H9 (cell line): ENCODE results near the gene TK2. TPM values are rescaled to one million over a fixed set of nuclear protein-coding genes. Genes with fewer than 3 reads are reported as not detected.
"Not testable (repeated sequence)": the region's sequence is repeated elsewhere in the genome, so short reads cannot be mapped to it uniquely, and the experiment has no call there.

Experiments used
- DNase-seq: peaks from one replicate; pipeline ENCODE4 v3.0.0-alpha.2; 2017
- H2AFZ ChIP-seq: one replicate; pipeline ENCODE4 v1.6.1; 2013; ENCODE audit warnings: mild to moderate bottlenecking, low read length, control low read depth, moderate library complexity
- H2AK5ac ChIP-seq: 2 replicates; pipeline ENCODE4 v1.6.1; 2013; ENCODE audit warnings: low read length, control low read depth, mixed read lengths; ENCODE audit not compliant: insufficient read length
- H2BK120ac ChIP-seq: one replicate; pipeline ENCODE4 v1.6.1; 2013; ENCODE audit warnings: low read depth, mild to moderate bottlenecking, low read length, control low read depth, inconsistent platforms; ENCODE audit not compliant: poor library complexity, severe bottlenecking
- H2BK12ac ChIP-seq: 2 replicates; pipeline ENCODE4 v1.6.1; 2013; ENCODE audit warnings: low read length, control low read depth, mixed read lengths, low read depth; ENCODE audit not compliant: insufficient read length
- H2BK15ac ChIP-seq: 2 replicates; pipeline ENCODE4 v1.6.1; 2013; ENCODE audit warnings: low read depth, low read length, control low read depth
- H2BK20ac ChIP-seq: one replicate; pipeline ENCODE4 v1.6.1; 2013; ENCODE audit warnings: low read depth, mild to moderate bottlenecking, low read length, control low read depth, inconsistent platforms; ENCODE audit not compliant: poor library complexity, severe bottlenecking
- H2BK5ac ChIP-seq: 2 replicates; pipeline ENCODE4 v1.6.1; 2013; ENCODE audit warnings: low read length, control low read depth, mixed read lengths; ENCODE audit not compliant: insufficient read length
- H3K14ac ChIP-seq: 2 replicates; pipeline ENCODE4 v1.6.1; 2013; ENCODE audit warnings: low read length, control low read depth; ENCODE audit not compliant: insufficient read depth
- H3K18ac ChIP-seq: 2 replicates; pipeline ENCODE4 v1.6.1; 2013; ENCODE audit warnings: low read depth, mild to moderate bottlenecking, mixed read lengths, low read length, control low read depth; ENCODE audit not compliant: insufficient read length
- H3K23ac ChIP-seq: 2 replicates; pipeline ENCODE4 v1.6.1; 2013; ENCODE audit warnings: low read length, control low read depth, mixed read lengths, low read depth; ENCODE audit not compliant: insufficient read length
- H3K23me2 ChIP-seq: 2 replicates; pipeline ENCODE4 v1.6.1; 2013; ENCODE audit warnings: low read depth, mild to moderate bottlenecking, mixed read lengths, low read length, control low read depth; ENCODE audit not compliant: insufficient read length, poor library complexity, severe bottlenecking
- H3K27ac ChIP-seq: 2 replicates; pipeline ENCODE4 v1.5.1; 2013; ENCODE audit warnings: low read length, control low read depth, mixed read lengths, low read depth; ENCODE audit not compliant: insufficient read length
- H3K27me3 ChIP-seq: 2 replicates; pipeline ENCODE4 v1.6.1; 2013; ENCODE audit warnings: low read length, control low read depth, inconsistent platforms; ENCODE audit not compliant: insufficient read depth
- H3K4ac ChIP-seq: 2 replicates; pipeline ENCODE4 v1.6.1; 2013; ENCODE audit warnings: low read depth, mild to moderate bottlenecking, control low read depth, inconsistent platforms, low read length, moderate library complexity
- H3K4me1 ChIP-seq: 2 replicates; pipeline ENCODE4 v1.6.1; 2013; ENCODE audit warnings: low read length, control low read depth, inconsistent platforms; ENCODE audit not compliant: insufficient read depth
- H3K4me2 ChIP-seq: 2 replicates; pipeline ENCODE4 v1.6.1; 2013; ENCODE audit warnings: low read length, control low read depth, mixed read lengths; ENCODE audit not compliant: insufficient read length, insufficient read depth
- H3K56ac ChIP-seq: 2 replicates; pipeline ENCODE4 v1.6.1; 2013; ENCODE audit warnings: low read depth, mild to moderate bottlenecking, mixed read lengths, low read length, control low read depth; ENCODE audit not compliant: insufficient read length
- H3K79me1 ChIP-seq: 2 replicates; pipeline ENCODE4 v1.6.1; 2013; ENCODE audit warnings: low read depth, mild to moderate bottlenecking, moderate library complexity, low read length, control low read depth, inconsistent platforms; ENCODE audit not compliant: insufficient read depth, poor library complexity, severe bottlenecking
- H3K79me2 ChIP-seq: 2 replicates; pipeline ENCODE4 v1.6.1; 2013; ENCODE audit warnings: low read length, control low read depth, inconsistent platforms; ENCODE audit not compliant: insufficient read depth
- H3K9ac ChIP-seq: 2 replicates; pipeline ENCODE4 v1.6.1; 2013; ENCODE audit warnings: low read length, control low read depth, mixed read lengths; ENCODE audit not compliant: insufficient read length; ENCODE audit errors: extremely low read depth
- H3K9me3 ChIP-seq: one replicate; pipeline ENCODE4 v1.6.1; 2013; ENCODE audit warnings: low read depth, low read length, inconsistent platforms; ENCODE audit not compliant: control insufficient read depth
- H3T11ph ChIP-seq: one replicate; pipeline ENCODE4 v1.6.1; 2013; ENCODE audit warnings: mild to moderate bottlenecking, low read length, control low read depth, inconsistent platforms
- H4K20me1 ChIP-seq: one replicate; pipeline ENCODE4 v1.6.1; 2013; ENCODE audit not compliant: control insufficient read depth, insufficient read length, insufficient read depth
- H4K5ac ChIP-seq: 2 replicates; pipeline ENCODE4 v1.6.1; 2013; ENCODE audit warnings: low read depth, mild to moderate bottlenecking, mixed read lengths, low read length, control low read depth; ENCODE audit not compliant: insufficient read length
- H4K8ac ChIP-seq: replicated peaks from 2 replicates; pipeline ENCODE4 v1.6.1; 2013; ENCODE audit warnings: low read length, control low read depth, mixed read lengths, low read depth; ENCODE audit not compliant: insufficient read length
- H4K91ac ChIP-seq: 2 replicates; pipeline ENCODE4 v1.6.1; 2013; ENCODE audit warnings: low read depth, mild to moderate bottlenecking, moderate library complexity, mixed read lengths, low read length, control low read depth; ENCODE audit not compliant: insufficient read length
- H3K27ac Mint-ChIP-seq, 3 experiments: 2 replicates in 2 of 3; 3 replicates in 1 of 3; pipeline ENCODE4 v1.8.0; 2020 to 2021; ENCODE audit warnings: mixed read lengths in 3 of 3, mild to moderate bottlenecking in 1 of 3, moderate library complexity in 1 of 3
- H3K27me3 Mint-ChIP-seq: 2 replicates; pipeline ENCODE4 v1.8.0; 2021; ENCODE audit warnings: low read depth, mild to moderate bottlenecking, moderate library complexity, mixed read lengths
- H3K36me3 Mint-ChIP-seq, 3 experiments: 2 replicates in 2 of 3; 3 replicates in 1 of 3; pipeline ENCODE4 v1.8.0; 2020 to 2021; ENCODE audit warnings: low read depth in 3 of 3, mixed read lengths in 3 of 3; ENCODE audit not compliant: insufficient read depth in 1 of 3
- H3K4me1 Mint-ChIP-seq, 2 experiments: 2 replicates each; pipeline ENCODE4 v1.8.0; 2020; ENCODE audit warnings: mixed read lengths in 2 of 2
- H3K4me3 Mint-ChIP-seq, 2 experiments: 2 replicates in 1 of 2; 3 replicates in 1 of 2; pipeline ENCODE4 v1.8.0; 2020 to 2021; ENCODE audit warnings: mild to moderate bottlenecking in 2 of 2, mixed read lengths in 2 of 2, moderate library complexity in 1 of 2
- H3K9me3 Mint-ChIP-seq, 2 experiments: 2 replicates in 1 of 2; 3 replicates in 1 of 2; pipeline ENCODE4 v1.8.0; 2020; ENCODE audit warnings: mild to moderate bottlenecking in 2 of 2, mixed read lengths in 2 of 2, moderate library complexity in 1 of 2
- CTCF ChIP-seq: fragments of 200-600 bp; sonication (generic); conservative IDR thresholded peaks from 3 replicates; pipeline ENCODE4 v1.8.0; 2021; ENCODE audit warnings: antibody characterized with exemption, mild to moderate bottlenecking
- WGBS: extraction: QIAGEN DNeasy Blood & Tissue Kit; methylation state at CpG from one replicate; pipeline ENCODE4 v1.1.7; 2013; ENCODE audit warnings: missing lambda C conversion rate, low lambda C conversion rate, mixed read lengths; ENCODE audit not compliant: insufficient read length; ENCODE audit errors: extremely low coverage; 5-methylcytosine and 5-hydroxymethylcytosine counted together
- total RNA-seq: library from RNA; stranded (reverse); gene quantifications from 2 replicates; pipeline ENCODE4 v1.2.1, GENCODE V29; 2021

The TK2 gene
- total RNA-seq, 1 experiment from 2014 or later, result 5.2 TPM

DNA sequence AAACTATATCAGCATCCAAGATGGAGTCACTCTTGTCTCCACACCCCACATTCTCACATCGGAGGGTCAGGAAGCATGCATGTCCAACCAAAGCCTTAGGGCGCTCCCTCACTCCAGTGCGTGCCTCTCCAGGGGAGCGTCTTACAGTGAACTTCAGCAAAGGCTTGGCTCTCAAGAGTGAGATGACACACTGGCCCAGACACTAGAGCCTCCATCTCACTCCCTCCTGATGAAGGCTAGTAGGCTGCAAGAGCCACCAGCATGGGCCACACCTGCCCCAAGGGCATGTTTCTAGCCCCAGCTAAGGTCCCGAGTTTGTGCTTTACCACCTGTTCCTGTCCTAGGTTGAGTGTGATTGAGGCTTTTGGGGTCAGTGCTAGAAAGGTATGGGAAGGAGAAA is 82.3 kb downstream of the TK2 start:
- no peak overlapping the region for H2AFZ ChIP-seq
- Mint-ChIP-seq H3K4me1 (no peaks in the 10 kb centered on the region), H3K4me3 (no peak overlapping the region), H3K9me3 (no peaks in the 10 kb centered on the region), H3K27ac (no peak overlapping the region), H3K27me3 (peaks cover 23% of the 10 kb centered on the region), H3K36me3 (no peaks in the 10 kb centered on the region)
- no peak overlapping the region for H3T11ph ChIP-seq
- no peak overlapping the region for H2BK15ac ChIP-seq
- H4K91ac ChIP-seq, result no peak overlapping the region
- no peak overlapping the region for H4K8ac ChIP-seq
- no peak overlapping the region for H2BK12ac ChIP-seq
- no peak overlapping the region for H3K18ac ChIP-seq
- H3K9ac ChIP-seq, result no peak overlapping the region
- H3K27ac ChIP-seq, result no peak overlapping the region
- H3K56ac ChIP-seq, result no peak overlapping the region
- H2BK5ac ChIP-seq, result no peak overlapping the region
- no CpG with 5 or more reads among the region's 5 CpGs for WGBS
- no peaks in the 10 kb centered on the region for H3K79me2 ChIP-seq
- no peaks in the 10 kb centered on the region for H3K4me1 ChIP-seq
- no peaks in the 10 kb centered on the region for H3K27me3 ChIP-seq
- H3K14ac ChIP-seq, result no peak overlapping the region
- no peak for DNase-seq
- no peak overlapping the region for H2BK20ac ChIP-seq
- H3K23ac ChIP-seq, result no peak overlapping the region
- H3K9me3 ChIP-seq, result no peaks in the 10 kb centered on the region
- H3K4me2 ChIP-seq, result no peak overlapping the region
- no peaks in the 10 kb centered on the region for H4K20me1 ChIP-seq
- no peak for TF ChIP-seq CTCF
- H3K23me2 ChIP-seq, result no peaks in the 10 kb centered on the region
- H3K4ac ChIP-seq, result no peak overlapping the region
- no peak overlapping the region for H2BK120ac ChIP-seq
- no peaks in the 10 kb centered on the region for H3K79me1 ChIP-seq
- no peak overlapping the region for H2AK5ac ChIP-seq
- H4K5ac ChIP-seq, result no peak overlapping the region

GRCh38 chr16:66466636-66467035 is 83.3 kb downstream of the TK2 start:
- H3K4me1 Mint-ChIP-seq, H3K4me3 Mint-ChIP-seq, H3K36me3 Mint-ChIP-seq, H3K9me3 Mint-ChIP-seq, H2BK15ac ChIP-seq, H4K5ac ChIP-seq, H3K14ac ChIP-seq, H3K4me2 ChIP-seq, H3K27me3 ChIP-seq, H2BK12ac ChIP-seq, H3K23ac ChIP-seq, H3K4ac ChIP-seq, H3K56ac ChIP-seq, H2AK5ac ChIP-seq, H4K20me1 ChIP-seq, H2BK120ac ChIP-seq, H3K79me1 ChIP-seq, H2AFZ ChIP-seq, H3K4me1 ChIP-seq, H4K8ac ChIP-seq, H4K91ac ChIP-seq, H2BK20ac ChIP-seq, H3K23me2 ChIP-seq, H3K18ac ChIP-seq, H3K79me2 ChIP-seq, H3K27ac ChIP-seq, H2BK5ac ChIP-seq, H3T11ph ChIP-seq, H3K9me3 ChIP-seq, H3K27ac Mint-ChIP-seq, DNase-seq, H3K9ac ChIP-seq: not testable (repeated sequence)
- H3K27me3 Mint-ChIP-seq, result peaks cover 23% of the 10 kb centered on the region
- WGBS, result no CpG with 5 or more reads among the region's 6 CpGs
